Mesenchymal stem cell (in vitro differentiated cells and primary cell): Measurements from ENCODE around the gene NAPSA.

Source experiments
- DNase-seq: peaks from one replicate; pipeline ENCODE4 v3.0.0-alpha.2; 2013
- H2AFZ ChIP-seq: one replicate; pipeline ENCODE4 v1.6.1; 2013; ENCODE audit warnings: low read depth, mild to moderate bottlenecking, control low read depth, inconsistent platforms, low read length, moderate library complexity
- H2AK5ac ChIP-seq: 2 replicates; pipeline ENCODE4 v1.6.1; 2013; ENCODE audit warnings: low read length, moderate library complexity, mild to moderate bottlenecking, inconsistent platforms; ENCODE audit not compliant: severe bottlenecking
- H2BK120ac ChIP-seq: one replicate; pipeline ENCODE4 v1.6.1; 2013; ENCODE audit warnings: low read depth, mild to moderate bottlenecking, inconsistent platforms, low read length, moderate library complexity
- H2BK12ac ChIP-seq, 2 experiments: one replicate each; pipeline ENCODE4 v1.6.1; 2013; ENCODE audit warnings: inconsistent platforms in 2 of 2, low read length in 2 of 2, mild to moderate bottlenecking in 2 of 2, moderate library complexity in 2 of 2, control low read depth in 1 of 2
- H2BK15ac ChIP-seq: one replicate; pipeline ENCODE4 v1.6.1; 2013; ENCODE audit warnings: mild to moderate bottlenecking, low read depth, inconsistent platforms; ENCODE audit not compliant: poor library complexity, severe bottlenecking
- H2BK5ac ChIP-seq: 2 replicates; pipeline ENCODE4 v1.6.1; 2013; ENCODE audit warnings: low read depth, mild to moderate bottlenecking, low read length, control low read depth, inconsistent platforms; ENCODE audit not compliant: poor library complexity, severe bottlenecking
- H3K14ac ChIP-seq, 2 experiments: one replicate each; pipeline ENCODE4 v1.6.1; 2013; ENCODE audit warnings: inconsistent platforms in 2 of 2, low read length in 2 of 2, control low read depth in 1 of 2, mild to moderate bottlenecking in 1 of 2, moderate library complexity in 1 of 2
- H3K18ac ChIP-seq, 2 experiments: one replicate each; pipeline ENCODE4 v1.6.1; 2013; ENCODE audit warnings: inconsistent platforms in 2 of 2, low read length in 2 of 2, control low read depth in 1 of 2, low read depth in 1 of 2, mild to moderate bottlenecking in 1 of 2
- H3K23ac ChIP-seq, 2 experiments: one replicate each; pipeline ENCODE4 v1.6.1; 2013; ENCODE audit warnings: inconsistent platforms in 2 of 2, low read length in 2 of 2, mild to moderate bottlenecking in 2 of 2, moderate library complexity in 2 of 2, control low read depth in 1 of 2
- H3K27ac ChIP-seq: 2 replicates; pipeline ENCODE4 v1.5.1; 2013; ENCODE audit warnings: mild to moderate bottlenecking, moderate library complexity, low read length, control low read depth, inconsistent platforms; ENCODE audit not compliant: poor library complexity, severe bottlenecking
- H3K27me3 ChIP-seq, 2 experiments: 2 replicates each; pipeline versions ENCODE4 v1.6.1 to v1.7.0; 2013; ENCODE audit warnings: low read length in 2 of 2, mild to moderate bottlenecking in 2 of 2, moderate library complexity in 2 of 2, control low read depth in 1 of 2, inconsistent platforms in 1 of 2; ENCODE audit not compliant: control insufficient read depth in 1 of 2, insufficient read depth in 1 of 2
- H3K36me3 ChIP-seq, 2 experiments: 2 replicates each; pipeline versions ENCODE4 v1.6.1 to v1.7.0; 2013; ENCODE audit warnings: low read length in 2 of 2, control low read depth in 1 of 2, inconsistent platforms in 1 of 2, low read depth in 1 of 2, mild to moderate bottlenecking in 1 of 2; ENCODE audit not compliant: insufficient read depth in 2 of 2, control insufficient read depth in 1 of 2
- H3K4ac ChIP-seq, 2 experiments: one replicate each; pipeline ENCODE4 v1.6.1; 2013; ENCODE audit warnings: inconsistent platforms in 2 of 2, low read length in 2 of 2, mild to moderate bottlenecking in 2 of 2, moderate library complexity in 2 of 2, control low read depth in 1 of 2, low read depth in 1 of 2
- H3K4me1 ChIP-seq: 2 replicates; pipeline ENCODE4 v1.6.1; 2013; ENCODE audit warnings: low read depth, low read length, control low read depth; ENCODE audit not compliant: control insufficient read depth, insufficient read depth
- H3K4me2 ChIP-seq: 2 replicates; pipeline ENCODE4 v1.6.1; 2013; ENCODE audit warnings: low read length, mild to moderate bottlenecking, inconsistent platforms; ENCODE audit not compliant: poor library complexity, severe bottlenecking
- H3K4me3 ChIP-seq, 2 experiments: 2 replicates each; pipeline versions ENCODE4 v1.5.1 to v1.7.0; 2013; ENCODE audit warnings: low read length in 2 of 2, mild to moderate bottlenecking in 2 of 2, control low read depth in 1 of 2, low read depth in 1 of 2; ENCODE audit not compliant: insufficient read depth in 1 of 2
- H3K79me1 ChIP-seq: replicated peaks from 2 replicates; pipeline ENCODE4 v1.6.1; 2013; ENCODE audit warnings: mild to moderate bottlenecking, control low read depth, low read length, inconsistent platforms; ENCODE audit not compliant: poor library complexity, severe bottlenecking
- H3K9ac ChIP-seq: 2 replicates; pipeline ENCODE4 v1.7.0; 2013; ENCODE audit warnings: mild to moderate bottlenecking, low read length, moderate library complexity
- H3K9me3 ChIP-seq: 2 replicates; pipeline ENCODE4 v1.7.0; 2013; ENCODE audit warnings: mild to moderate bottlenecking, low read length; ENCODE audit not compliant: control insufficient read depth
- H4K8ac ChIP-seq: one replicate; pipeline ENCODE4 v1.6.1; 2013; ENCODE audit warnings: inconsistent platforms, mild to moderate bottlenecking, low read length, moderate library complexity
- H4K91ac ChIP-seq: one replicate; pipeline ENCODE4 v1.6.1; 2013; ENCODE audit warnings: mild to moderate bottlenecking, low read length, inconsistent platforms
- WGBS: methylation state at CpG from one replicate; pipeline ENCODE4 v1.1.7; 2013; ENCODE audit warnings: mixed read lengths; 5-methylcytosine and 5-hydroxymethylcytosine counted together

NAPSA gene

GRCh38 chr19:50378169-50378862 lies 12.9 kb upstream of the NAPSA start:
- Histone ChIP-seq H2AK5ac (no peak overlapping the region), H3K4me1 (peaks cover 2% of the 10 kb centered on the region), H3K4me3 (no peak overlapping the region), H2BK15ac (no peak overlapping the region), H4K91ac (no peak overlapping the region), H3K9me3 (no peaks in the 10 kb centered on the region), H2BK5ac (no peak overlapping the region), H4K8ac (no peak overlapping the region), H3K27ac (no peak overlapping the region), H3K14ac (no peak overlapping the region), H3K27me3 (no peaks in the 10 kb centered on the region), H3K23ac (no peak overlapping the region), H3K4me2 (no peak overlapping the region), H3K18ac (no peak overlapping the region), H3K4ac (no peak overlapping the region), H3K9ac (no peak overlapping the region), H3K36me3 (peaks cover 55 to 60% of the 10 kb centered on the region in 2 experiments), H3K79me1 (peaks cover 33% of the 10 kb centered on the region), H2AFZ (no peak overlapping the region), H2BK12ac (no peak overlapping the region), H2BK120ac (no peak overlapping the region)
- DNase-seq, result no peak
- 97% methylated on average over 36 of the region's 36 CpGs for WGBS

DNA sequence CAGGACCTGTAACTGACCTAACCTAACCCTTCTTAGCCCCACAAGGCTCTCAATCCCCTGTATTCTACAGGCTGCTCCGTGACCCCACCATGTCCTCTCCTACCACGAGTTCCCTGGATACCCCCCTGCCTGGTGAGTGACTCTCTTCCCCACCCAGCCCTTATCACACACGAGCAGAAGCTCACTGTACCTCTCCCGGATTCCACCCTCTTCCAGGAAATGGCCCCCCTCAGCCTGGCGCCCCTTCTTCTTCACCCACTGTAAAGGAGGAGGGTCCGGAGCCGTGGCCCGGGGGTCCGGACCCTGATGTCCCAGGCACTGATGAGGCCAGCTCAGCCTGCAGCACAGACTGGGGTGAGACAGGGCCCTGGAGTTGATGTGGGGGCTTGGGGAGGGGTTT lies 12.1 kb upstream of the NAPSA start:
- no peak overlapping the region for H3K27ac ChIP-seq
- no peak overlapping the region for H3K23ac ChIP-seq
- H3K9me3 ChIP-seq, result no peaks in the 10 kb centered on the region
- no peak overlapping the region for H3K4me3 ChIP-seq
- no peak overlapping the region for H3K9ac ChIP-seq
- H3K36me3 ChIP-seq, result peaks cover 51 to 52% of the 10 kb centered on the region in 2 experiments
- H3K27me3 ChIP-seq, result no peaks in the 10 kb centered on the region
- no peak for DNase-seq
- H2BK12ac ChIP-seq, result no peak overlapping the region
- H3K4me2 ChIP-seq, result no peak overlapping the region
- H3K79me1 ChIP-seq, result peaks cover 33% of the 10 kb centered on the region
- no peak overlapping the region for H3K4ac ChIP-seq
- no peak overlapping the region for H3K14ac ChIP-seq
- H4K8ac ChIP-seq, result no peak overlapping the region
- WGBS, result 92% methylated on average over 8 of the region's 9 CpGs
- no peak overlapping the region for H2AK5ac ChIP-seq
- H2BK120ac ChIP-seq, result no peak overlapping the region
- H2AFZ ChIP-seq, result no peak overlapping the region
- H3K4me1 ChIP-seq, result peaks cover 2% of the 10 kb centered on the region
- H2BK5ac ChIP-seq, result no peak overlapping the region
- no peak overlapping the region for H4K91ac ChIP-seq
- no peak overlapping the region for H3K18ac ChIP-seq
- H2BK15ac ChIP-seq, result no peak overlapping the region

- H2BK15ac ChIP-seq, result no peak overlapping the region
- no peak overlapping the region for H4K8ac ChIP-seq
- peak overlapping the region; percentile 41 for H3K4me2 ChIP-seq
- peaks cover 33% of the 10 kb centered on the region for H3K79me1 ChIP-seq
- no peak overlapping the region for H3K4me3 ChIP-seq
- no peak overlapping the region for H3K4ac ChIP-seq
- H3K4me1 ChIP-seq, result peaks cover 2% of the 10 kb centered on the region
- no peak overlapping the region for H3K27ac ChIP-seq
- H3K9me3 ChIP-seq, result no peaks in the 10 kb centered on the region
- no peak overlapping the region for H2AK5ac ChIP-seq
- H3K36me3 ChIP-seq, result peaks cover 47% of the 10 kb centered on the region in 2 experiments
- H2BK120ac ChIP-seq, result no peak overlapping the region
- H3K27me3 ChIP-seq, result no peaks in the 10 kb centered on the region
- no peak overlapping the region for H4K91ac ChIP-seq
- H3K14ac ChIP-seq, result no peak overlapping the region
- H2BK12ac ChIP-seq, result no peak overlapping the region
- H3K18ac ChIP-seq, result no peak overlapping the region
- 47% methylated on average over 7 of the region's 7 CpGs for WGBS
- no peak overlapping the region for H2BK5ac ChIP-seq
- no peak overlapping the region for H2AFZ ChIP-seq
- peak; percentile 17 for DNase-seq
- no peak overlapping the region for H3K23ac ChIP-seq
- H3K9ac ChIP-seq, result no peak overlapping the region
Observed at GRCh38 chr19:50377051-50377461, 11.6 kb upstream of the NAPSA start.

- H2BK15ac ChIP-seq, result no peak within 1 kb of the TSS
- H2AFZ ChIP-seq, result peak within 1 kb of the TSS; percentile 21
- H3K79me1 ChIP-seq, result peaks cover 33% of the 10 kb centered on the region
- peak within 1 kb of the TSS; percentile 61 for H2AK5ac ChIP-seq
- H3K14ac ChIP-seq, result peak within 1 kb of the TSS in 1 of 2 experiments; percentile 49
- H3K23ac ChIP-seq, result no peak within 1 kb of the TSS
- peak within 1 kb of the TSS; percentile 98 for H3K9ac ChIP-seq
- peak within 1 kb of the TSS; percentile 91 for H4K8ac ChIP-seq
- H3K4me2 ChIP-seq, result peak within 1 kb of the TSS; percentile 88
- H2BK120ac ChIP-seq, result peak within 1 kb of the TSS; percentile 69
- no peaks in the 10 kb centered on the region for H3K27me3 ChIP-seq
- H3K4ac ChIP-seq, result peak within 1 kb of the TSS; percentile 84 to 94
- H3K27ac ChIP-seq, result peak within 1 kb of the TSS; percentile 96
- peak within 1 kb of the TSS; percentile 78 to 86 for H3K4me3 ChIP-seq
- peak within 1 kb of the TSS; percentile 67 for H4K91ac ChIP-seq
- H2BK5ac ChIP-seq, result peak within 1 kb of the TSS; percentile 88
- H2BK12ac ChIP-seq, result peak within 1 kb of the TSS in 1 of 2 experiments; percentile 33
- peaks cover 41% of the 10 kb centered on the region in 2 experiments for H3K36me3 ChIP-seq
- DNase-seq, result peak; percentile 97
- H3K4me1 ChIP-seq, result peaks cover 2% of the 10 kb centered on the region
- H3K18ac ChIP-seq, result peak within 1 kb of the TSS; percentile 67 to 87
- no peaks in the 10 kb centered on the region for H3K9me3 ChIP-seq
- 2% methylated on average over 55 of the region's 67 CpGs for WGBS
Observed at GRCh38 chr19:50376166-50377050, 11.0 kb upstream of the NAPSA start, which contains the start of gene NR1H2. NR1H2 (plus strand) TSS chr19:50376457; CDS start chr19:50377606, 1,149 bp downstream.
